SH-SY5Y (cell line): Measurements from ENCODE around the gene ADTRP.

ENCODE experiments used
- GATA2 ChIP-seq: IDR thresholded peaks from 2 replicates; pipeline ENCODE4 v1.6.1; 2011; ENCODE audit warnings: mild to moderate bottlenecking, low read depth, low read length
- GATA3 ChIP-seq: IDR thresholded peaks from 2 replicates; pipeline ENCODE4 v1.6.1; 2011; ENCODE audit warnings: low read depth, mild to moderate bottlenecking, low read length, moderate library complexity

ADTRP gene

GRCh38 chr6:11700118-11700718 is 78.4 kb downstream of the ADTRP start:
- TF ChIP-seq GATA3 (no peak), GATA2 (no peak)

DNA sequence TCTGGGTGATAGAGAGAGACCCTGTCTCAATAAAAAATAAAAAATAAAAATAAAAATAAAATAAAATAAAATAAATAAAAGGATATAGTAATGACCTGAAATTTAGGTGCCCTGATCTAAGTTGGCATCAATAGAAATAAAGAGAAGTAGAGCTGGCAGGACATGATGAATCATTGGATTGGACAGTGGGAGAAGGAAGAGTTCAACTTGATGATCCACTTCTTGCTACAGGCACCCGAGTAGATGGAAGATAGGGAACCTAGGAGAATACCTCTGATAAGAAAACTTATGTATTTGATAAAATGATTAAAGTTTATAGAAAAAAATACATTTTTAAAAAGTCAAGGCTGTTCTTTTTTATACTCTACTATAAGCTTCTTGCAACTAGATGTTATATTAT is 79.0 kb downstream of the ADTRP start:
- no peak for TF ChIP-seq GATA2
- TF ChIP-seq GATA3, result no peak

DNA sequence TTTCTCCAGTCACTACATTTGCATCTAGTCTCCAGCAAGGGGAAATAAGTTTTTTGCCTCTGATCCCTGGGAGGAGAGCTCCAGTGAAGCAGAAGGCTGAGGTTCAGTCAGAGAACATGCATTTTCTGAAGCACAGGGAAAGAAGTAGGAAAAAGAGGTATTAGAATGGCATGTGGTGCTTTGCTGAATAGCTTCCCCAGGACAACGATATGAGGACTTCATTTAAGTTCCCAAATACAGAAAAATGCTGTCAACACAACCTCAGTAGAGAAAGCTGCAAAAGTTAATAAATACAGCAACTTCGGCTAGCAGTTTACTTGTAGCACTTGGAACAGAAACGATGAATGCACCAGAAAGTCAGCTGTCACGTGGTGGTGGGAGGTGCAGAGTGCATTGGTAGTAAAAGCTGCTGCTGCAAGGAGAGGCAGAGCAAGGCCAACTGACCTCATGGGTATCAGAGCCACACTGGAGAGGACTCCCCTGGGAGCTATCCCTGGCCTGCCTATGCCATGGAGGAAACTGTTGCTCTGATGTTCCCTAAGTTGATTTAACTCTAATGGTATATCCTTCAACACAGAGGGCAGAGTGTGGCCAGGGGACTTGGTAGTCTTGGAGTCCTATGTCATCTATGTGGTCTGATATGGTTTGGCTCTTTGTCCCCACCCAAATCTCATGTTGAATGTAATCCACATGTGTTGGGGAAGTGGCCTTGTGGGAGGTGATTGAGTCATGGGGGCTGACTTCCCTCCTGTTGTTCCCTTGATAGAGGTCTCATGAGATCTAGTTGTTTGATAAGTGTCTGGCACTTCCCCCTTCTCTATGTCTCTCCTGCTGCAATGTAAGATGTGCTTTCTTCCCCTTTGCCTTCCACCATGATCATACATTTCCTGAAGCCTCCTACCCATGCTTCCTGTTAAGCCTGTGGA is 85.9 kb downstream of the ADTRP start:
- TF ChIP-seq GATA3 (no peak), GATA2 (no peak)

DNA sequence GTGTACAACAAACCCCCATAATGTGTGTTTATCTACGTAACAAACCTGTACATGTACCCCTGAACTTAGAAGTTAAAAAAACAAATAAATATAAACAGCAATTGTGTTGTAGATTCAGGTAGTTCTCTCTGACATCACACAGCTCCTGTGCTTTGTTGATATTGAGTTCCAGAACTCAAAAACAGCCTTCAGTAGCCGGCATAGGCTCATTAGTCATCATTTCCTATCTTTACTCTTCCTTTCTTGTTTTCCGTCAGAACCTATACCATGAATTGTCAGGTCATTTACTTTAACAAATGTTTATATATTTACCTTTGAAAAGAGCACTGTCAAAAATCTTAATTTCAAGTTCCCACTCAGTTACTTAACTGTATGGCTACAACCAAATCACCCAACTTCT is 88.8 kb downstream of the ADTRP start:
- TF ChIP-seq GATA2, result no peak
- no peak for TF ChIP-seq GATA3

GRCh38 chr6:11688425-11688709 is 90.2 kb downstream of the ADTRP start:
- no peak for TF ChIP-seq GATA3
- TF ChIP-seq GATA2, result no peak

- no peak for TF ChIP-seq GATA2
- no peak for TF ChIP-seq GATA3
Observed at GRCh38 chr6:11685481-11686093, 93.0 kb downstream of the ADTRP start.

- TF ChIP-seq GATA3, result no peak
Observed at GRCh38 chr6:11684901-11685480, 93.6 kb downstream of the ADTRP start.

- TF ChIP-seq GATA3, result no peak
Observed at GRCh38 chr6:11683871-11684270, 94.7 kb downstream of the ADTRP start.

GRCh38 chr6:11682561-11682975 is 96.0 kb downstream of the ADTRP start:
- TF ChIP-seq GATA3 (no peak), GATA2 (no peak)

GRCh38 chr6:11681770-11682169 is 96.8 kb downstream of the ADTRP start:
- no peak for TF ChIP-seq GATA3
- TF ChIP-seq GATA2, result no peak

GRCh38 chr6:11681357-11681756 is 97.2 kb downstream of the ADTRP start:
- TF ChIP-seq GATA2 (no peak), GATA3 (no peak)

DNA sequence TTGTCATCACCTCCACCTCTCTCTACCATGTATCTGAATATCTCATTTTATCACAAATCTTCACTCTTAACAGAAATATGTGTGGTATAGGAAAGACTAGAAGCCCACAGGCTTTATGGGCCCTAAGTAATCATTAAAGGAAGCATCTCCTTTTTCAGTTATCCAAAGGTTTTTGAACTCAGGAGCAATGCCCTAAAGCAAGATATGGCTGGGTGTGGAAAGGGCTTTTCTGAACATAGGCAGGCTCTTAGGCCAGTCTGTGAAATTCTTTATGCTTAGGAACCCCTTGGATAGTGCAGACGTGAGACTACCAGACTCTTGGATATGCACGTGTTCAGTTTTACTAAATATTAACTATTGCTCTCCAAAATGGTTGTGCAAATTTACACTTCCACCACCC is 99.5 kb downstream of the ADTRP start:
- TF ChIP-seq GATA2 (no peak), GATA3 (no peak)

- no peak for TF ChIP-seq GATA2
- TF ChIP-seq GATA3, result no peak
Observed at GRCh38 chr6:11675601-11676000, 103.0 kb downstream of the ADTRP start.

DNA sequence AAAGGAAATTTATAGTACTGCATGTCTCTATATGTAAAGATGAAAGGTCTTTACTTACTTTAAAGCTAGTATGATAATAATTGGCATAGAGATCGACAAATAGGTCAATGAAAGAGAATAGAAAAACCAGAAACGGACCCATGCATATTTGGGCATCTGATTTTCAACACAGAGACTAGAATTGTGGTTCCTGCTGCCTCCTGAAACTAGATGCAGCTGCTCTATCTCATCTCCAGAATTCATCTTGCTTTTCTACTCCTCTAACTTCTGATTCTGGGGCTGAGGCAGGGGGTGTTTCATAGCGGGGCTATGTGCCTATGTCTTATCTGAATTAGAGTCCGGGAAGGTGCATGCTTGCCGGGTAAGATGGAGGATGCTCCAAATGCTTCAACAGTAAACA is 105.9 kb downstream of the ADTRP start:
- TF ChIP-seq GATA2 (no peak), GATA3 (no peak)

DNA sequence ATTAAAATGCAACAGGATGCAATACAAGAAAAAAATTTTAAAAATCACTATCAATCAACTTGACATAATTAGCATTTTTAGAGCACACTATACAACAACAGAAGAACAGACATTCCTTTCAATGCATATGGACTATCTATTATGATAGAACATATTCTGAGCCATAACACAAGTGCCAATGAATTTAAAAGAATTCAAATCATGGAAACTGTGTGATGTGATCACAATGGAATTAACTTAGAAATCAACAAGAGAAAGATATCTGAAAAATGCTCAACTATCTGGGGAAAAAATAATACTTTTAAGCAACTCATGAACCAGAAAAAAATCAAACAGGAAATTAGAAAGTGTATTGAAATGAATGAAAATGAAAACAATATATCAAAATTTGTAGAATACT is 106.3 kb downstream of the ADTRP start:
- TF ChIP-seq GATA2 (no peak), GATA3 (no peak)
